GM18858 (cell line): Measurements from ENCODE around the gene PPARG.
"Not testable (repeated sequence)": the region's sequence is repeated elsewhere in the genome, so short reads cannot be mapped to it uniquely, and the experiment has no call there.

ENCODE experiments used
- ATAC-seq: cut with Tn5 transposase; IDR thresholded peaks from one replicate; pipeline ENCODE4 v1.9.1; 2021; ENCODE audit not compliant: unreplicated experiment

The PPARG gene

DNA sequence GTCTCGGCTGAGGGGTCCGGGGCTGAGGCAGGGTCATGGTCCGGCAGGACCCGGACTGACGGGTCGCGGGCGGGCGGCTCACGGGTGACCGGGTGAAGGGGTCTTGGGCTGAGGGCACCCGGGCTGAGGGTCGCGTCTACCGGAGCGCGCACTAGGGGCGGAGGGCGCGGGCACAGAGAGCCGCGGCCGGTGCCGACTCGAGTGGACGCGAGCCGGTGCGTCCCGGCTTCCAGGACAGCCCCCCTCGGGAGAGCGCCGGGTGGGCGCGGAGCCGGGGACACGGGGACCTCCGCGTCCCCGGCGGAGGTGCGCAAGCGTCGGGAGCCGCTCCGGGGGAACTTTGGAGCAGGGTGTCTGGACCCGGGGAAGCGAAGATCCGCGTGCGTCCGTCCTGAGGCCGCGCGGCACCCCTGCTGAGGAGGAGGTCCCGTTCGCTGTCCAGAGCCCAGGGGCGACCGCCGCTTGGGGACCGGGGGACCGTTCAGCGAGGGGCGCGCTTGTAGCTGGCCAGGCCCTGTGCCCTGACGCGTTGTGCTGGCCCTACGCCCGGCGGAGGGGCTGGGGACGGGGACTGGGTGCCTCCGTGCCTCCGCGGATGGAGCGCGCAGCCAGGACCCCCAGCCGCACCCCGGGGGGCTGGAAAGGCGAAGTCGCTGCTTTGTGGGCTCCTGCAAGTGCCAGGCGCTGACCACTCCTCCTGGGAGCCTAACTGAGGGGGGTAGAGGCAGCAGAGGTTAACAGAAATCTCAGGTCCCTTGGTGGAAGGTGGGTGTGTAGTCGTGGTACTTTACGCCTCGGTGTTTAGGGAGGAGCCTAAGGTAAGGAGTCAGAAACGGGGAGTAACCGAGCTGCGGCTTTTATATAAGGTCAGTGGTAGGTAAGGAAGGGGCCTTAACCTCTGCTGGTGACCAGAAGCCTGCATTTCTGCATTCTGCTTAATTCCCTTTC is at the start of gene PPARG:
PPARG (plus strand) TSS at position 889 of the 948 bp plus-strand sequence. CDS start 90,642 bp downstream, outside the sequence.
- no peak for ATAC-seq

DNA sequence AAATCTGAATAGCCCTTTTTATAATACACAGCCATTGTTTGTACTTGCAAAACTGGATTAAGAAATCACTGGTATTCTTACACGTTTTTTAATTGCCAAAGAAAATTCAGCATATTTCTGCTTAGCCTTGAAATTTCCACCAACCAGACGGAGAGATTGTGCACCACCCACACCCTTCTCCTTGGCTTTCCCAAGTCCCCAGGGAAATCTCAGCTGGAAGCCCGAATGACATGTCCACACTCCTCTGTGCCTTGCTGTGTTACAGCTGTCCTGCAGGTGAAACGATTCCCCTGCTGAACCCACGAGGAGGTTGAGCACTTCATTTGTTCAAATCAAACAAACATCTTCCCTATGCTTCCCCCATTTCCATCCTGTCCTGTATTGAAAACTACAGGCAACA is 49.6 kb upstream of the PPARG start:
- ATAC-seq, result no peak

DNA sequence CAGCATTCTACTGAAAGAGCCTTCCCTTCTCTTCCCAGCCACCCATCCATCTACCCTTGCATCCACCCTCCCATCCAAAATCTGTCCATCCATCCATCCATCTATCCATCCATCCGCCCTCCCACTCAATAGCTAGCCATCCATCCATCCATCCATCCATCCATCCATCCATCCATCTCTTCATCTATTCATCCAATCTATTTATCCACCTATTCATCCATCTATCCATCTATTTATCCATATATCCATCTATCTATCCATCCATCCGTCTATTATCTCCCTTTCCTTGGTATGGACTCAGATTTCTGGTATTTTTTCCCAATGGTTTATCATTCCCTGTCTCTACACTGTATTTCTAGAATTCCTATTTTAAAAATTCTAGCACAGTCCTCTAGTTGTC is 46.1 kb upstream of the PPARG start:
- ATAC-seq, result no peak

DNA sequence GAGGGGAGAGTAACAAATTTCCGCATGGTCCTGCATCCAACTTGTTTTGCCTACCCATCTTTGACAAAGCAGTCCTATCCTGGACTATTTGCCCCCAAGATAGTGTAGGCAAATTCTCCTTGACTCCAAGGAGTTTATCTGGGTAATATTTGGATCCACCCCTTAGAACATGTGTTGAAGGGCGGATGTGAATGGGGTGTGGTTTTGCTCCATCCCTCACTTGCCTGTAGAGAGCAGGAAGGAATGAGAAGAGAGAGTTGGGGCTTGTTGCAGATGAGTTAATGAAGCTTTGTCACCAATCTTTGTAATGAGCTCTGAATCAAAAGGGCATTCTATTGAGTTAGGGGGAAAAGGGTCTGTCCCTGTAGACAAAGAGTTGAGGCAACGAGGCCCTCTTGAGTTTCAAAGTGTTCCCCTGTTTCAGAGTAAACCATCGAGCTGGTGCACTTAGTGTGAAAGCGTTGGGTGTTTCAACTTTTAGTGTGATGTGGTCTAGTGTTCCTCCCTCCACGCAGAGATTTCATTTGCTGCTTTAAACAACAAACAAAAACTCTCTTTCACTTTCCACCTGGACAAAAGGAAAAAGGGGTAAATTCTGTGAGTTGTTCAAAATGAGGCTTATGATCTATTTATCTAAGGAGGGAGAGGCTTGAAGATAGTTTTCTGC is 42.2 kb upstream of the PPARG start:
- no peak for ATAC-seq

DNA sequence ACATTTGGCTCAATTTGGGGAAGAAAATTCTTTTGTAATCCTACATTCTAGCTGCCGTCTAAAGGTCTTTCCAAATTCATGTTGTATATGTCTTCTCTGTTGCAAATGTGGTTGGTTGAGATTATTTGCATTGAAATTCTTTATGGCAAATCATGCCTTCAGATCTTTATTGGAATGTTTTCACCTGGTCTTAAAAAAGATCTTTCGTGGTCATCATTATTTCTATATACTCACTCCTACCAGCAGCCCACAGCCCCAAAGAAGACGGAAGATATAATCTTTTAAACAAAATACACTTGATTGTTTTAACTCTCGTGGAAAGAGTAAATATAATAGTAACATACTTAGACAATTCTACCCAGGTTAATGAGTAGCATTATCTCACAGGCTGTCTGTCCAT is 41.5 kb upstream of the PPARG start:
- no peak for ATAC-seq

DNA sequence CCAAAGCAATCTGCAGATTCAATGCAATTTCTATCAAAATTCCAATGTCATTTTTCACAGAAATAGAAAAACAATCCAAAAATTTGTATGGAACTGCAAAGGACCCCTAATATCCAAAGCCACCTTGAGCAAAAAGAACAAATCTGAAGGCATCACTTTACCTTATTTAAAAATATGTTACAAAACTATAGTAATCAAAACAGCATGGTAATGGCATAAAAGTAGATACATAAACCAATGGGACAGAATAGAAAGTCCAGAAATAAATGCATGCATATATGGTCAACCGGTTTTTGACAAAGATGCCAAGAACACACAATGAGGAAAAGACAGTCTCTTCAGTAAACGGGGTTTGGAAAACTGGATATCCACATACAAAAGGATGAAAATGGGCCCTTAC is 39.4 kb upstream of the PPARG start:
- ATAC-seq, result no peak

DNA sequence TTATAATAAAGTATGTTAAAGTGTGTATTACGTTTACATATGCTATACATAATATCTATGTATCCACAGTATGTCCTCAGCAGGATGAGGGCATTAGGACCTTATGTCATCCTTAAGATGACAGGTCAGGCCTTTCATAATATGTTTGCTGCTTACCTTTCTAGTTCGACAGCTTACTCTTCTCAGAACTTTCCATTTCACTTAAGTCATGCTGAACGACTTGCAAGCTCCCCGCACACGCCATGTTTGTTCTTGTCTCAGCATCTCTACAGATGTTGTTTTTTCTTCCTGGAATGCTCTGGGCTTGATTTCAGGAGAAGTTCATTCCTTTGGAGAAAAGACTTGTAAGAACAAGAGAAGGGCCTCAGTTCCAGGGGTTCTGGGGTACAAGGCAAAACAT is 36.0 kb upstream of the PPARG start:
- no peak for ATAC-seq

DNA sequence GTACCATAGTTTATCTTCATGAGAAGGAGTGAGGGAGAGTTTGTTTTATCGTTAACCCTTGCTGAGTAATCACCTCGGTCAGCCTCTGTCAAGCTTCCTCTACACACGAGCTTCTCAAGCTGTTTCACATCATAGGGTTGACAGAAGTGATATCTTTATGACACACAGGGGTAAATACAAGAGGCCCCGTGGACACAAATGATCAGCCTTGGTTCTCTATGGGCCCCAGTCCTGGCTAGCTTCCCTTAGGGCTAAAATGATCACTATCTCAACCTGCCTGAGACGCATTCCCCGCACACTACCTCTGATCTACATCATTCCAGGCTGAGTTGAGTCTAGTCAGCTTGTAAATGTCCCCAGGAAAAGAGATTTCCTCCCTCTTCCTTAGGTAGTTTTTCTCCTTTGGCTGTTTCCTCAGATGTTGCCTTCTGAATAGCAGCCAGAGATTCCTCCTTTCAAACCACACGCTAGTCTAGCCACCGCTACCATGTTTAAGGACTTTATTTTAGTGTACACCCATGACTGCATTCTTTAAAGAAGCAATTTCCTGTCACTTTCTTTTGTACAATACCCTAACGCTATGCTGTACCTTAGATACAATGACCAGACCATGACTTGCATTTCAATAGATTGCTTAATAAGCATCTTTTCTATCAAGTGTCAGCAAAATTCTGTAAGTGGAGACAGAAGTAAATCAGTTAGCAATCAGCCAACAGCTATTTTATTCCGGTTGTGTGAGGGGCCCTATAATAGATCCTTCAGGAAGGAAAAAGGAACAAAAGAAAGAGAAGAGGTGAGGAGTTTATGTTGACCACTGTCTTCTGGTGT is 35.1 kb upstream of the PPARG start:
- ATAC-seq, result no peak

DNA sequence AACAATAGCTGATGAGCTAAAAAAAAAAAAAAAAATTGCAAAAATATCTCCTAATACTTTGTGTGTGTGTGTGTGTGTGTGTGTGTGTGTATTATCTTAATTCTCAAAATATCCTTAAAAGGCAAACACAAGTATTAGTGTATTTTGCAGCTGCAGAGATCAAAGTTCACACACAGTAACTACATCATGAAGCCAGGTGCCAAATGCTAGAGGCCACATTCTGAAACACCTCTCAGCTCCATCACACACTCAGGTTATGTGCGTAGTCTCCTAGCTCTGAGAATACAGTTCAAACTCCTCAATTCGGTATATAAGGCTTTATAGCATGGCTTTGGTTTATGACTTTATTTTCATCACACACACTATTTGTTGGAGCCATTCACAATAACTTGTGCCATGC is 33.5 kb upstream of the PPARG start:
- ATAC-seq, result no peak

DNA sequence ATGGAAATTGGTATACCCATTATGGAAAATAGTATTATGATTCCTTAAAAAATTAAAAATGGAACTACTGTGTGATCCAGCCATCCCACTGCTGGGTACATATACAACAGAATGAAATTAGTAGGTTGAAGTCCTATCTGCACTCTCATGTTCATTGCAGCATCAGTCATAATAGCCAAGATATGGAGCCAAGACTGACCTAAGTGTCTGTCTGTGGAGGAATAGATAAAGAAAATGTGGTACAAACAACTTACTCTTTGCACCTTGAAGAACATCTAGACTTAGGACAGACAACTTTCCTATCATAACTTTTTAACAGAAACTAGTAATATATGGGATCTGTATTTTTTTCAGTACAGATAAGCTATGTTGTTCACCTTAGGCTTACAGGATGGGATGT is 30.0 kb upstream of the PPARG start:
- no peak for ATAC-seq

DNA sequence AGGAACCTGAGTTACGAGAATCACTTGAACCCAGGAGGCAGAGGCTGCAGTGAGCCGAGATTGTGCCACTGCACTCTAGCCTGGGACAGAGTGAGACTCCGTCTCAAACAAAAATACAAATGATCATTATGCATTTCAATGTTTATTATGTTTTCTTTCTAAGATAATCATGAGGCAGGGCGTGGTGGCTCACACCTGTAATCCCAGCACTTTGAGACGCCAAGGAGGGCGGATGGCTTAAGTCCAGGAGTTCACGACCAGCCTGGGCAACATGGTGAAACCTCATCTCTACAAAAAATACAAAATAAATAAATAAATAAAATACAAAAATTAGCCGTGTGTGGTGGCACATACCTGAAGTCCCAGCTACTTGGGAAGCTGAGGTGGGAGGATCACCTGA is 26.7 kb upstream of the PPARG start:
- not testable (repeated sequence) for ATAC-seq

DNA sequence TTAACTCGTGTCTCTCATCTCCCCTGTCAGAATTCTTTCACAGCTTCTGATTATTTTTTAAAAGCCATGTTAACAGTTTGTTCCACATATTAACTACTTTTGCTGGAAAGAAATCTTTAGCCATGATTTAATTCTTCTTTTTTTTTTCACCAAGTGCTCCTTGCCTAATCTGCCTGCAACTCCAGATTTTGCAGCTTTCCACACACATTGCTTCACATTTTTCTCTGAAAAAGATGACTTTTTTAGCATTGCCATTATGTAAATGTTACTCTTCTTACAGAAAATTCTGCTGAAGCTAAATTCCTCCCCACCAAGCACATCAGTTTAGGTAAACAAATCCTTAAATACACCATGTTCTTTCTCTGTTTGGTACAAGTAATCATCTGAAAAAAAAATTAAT is 23.4 kb upstream of the PPARG start:
- ATAC-seq, result no peak

DNA sequence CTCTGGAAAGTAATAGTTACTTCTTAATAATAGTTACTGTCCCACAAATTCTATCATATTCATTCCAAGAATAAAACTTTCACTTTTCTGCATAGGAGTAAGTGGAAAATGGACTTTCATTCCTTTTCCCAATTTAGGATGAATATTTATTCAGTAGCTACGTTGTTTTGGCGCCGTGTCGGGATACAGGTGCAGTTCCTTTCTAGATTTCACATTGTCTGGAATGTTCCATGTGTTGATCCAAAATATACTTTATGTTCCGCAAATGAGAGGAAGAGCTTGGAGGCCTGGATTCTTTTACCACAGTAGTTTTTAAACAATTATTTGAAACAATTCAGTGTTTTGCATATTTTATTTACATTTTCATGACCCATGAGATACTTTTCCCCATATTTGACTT is 22.8 kb upstream of the PPARG start:
- ATAC-seq, result no peak

DNA sequence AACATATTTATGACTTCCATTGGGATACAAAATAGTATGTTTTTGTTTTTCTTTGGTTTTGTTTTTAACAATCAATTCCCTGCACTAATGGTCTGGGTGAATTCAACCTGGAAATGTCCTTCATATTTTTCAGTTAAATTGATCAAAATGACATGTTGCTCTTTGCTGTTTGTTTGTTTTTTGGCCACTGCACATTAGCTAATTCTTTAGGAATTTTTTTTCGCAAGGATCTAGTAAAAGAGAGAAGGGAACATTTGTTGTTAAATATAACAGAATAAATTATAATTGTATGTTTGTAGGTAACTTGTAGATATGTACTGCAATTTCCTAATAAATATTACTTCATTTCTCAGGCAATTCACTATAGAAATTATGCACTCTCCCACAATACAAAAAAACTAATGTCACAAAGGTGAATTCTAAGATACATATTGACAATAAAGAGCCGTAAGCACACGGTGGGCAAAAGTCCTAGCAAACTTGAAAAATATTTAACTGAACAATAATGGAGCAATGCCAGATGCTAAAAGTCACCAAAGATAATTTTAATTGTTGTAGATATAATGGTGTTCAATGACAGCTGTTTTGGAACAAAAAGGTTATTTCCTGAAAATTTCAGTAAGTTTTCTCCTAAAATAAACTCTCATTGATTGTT is 21.4 kb upstream of the PPARG start:
- ATAC-seq, result no peak

DNA sequence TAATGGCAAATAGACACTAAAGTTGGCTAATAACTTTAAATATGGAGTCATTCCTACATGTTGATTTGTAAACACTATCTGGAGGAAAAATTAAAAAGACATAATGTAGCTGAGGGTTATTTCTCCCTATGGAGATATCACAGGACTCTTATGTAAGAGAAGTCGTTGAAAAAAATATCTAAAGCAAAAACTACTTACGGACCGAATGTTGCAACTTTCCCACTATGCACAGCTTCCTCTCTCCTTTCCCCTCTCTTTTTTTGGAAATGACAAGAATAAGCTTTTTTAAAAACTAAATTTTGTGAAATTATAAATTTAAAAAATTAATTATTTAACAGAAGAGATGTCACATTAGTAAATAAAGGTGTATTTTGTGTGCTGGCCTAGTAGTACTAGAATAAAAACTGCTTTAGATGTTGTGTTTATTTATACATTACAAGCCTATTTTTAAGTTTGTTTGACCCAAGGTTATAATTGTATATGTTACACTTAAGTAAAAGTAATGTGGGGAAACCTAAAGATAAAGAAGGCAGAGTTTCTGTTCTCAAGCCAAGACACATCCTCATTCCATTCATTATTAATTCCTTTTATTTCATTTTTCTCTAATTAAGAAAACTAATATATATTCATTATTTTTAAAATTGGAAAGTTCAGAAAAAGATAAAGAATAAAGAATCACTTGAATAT is 20.7 kb upstream of the PPARG start:
- no peak for ATAC-seq

DNA sequence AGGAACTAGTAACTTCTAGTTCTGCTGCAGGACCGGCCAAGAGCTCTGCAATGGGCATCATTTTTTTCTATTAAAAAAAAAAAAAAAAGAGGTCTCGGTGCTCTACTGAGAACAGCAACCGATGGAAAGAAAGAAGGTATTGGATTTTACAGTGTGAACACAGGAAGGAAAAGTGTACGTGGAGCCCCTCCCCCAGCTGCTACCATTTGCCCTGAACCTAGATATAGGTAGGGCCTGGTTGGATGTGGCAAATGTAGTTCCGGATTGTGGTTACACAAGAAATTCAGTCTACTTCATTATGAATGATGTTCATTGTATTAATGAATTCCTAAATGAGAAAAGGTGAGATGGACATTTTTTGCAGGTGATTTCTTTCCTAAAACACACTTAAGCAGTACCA is 17.9 kb upstream of the PPARG start:
- ATAC-seq, result no peak

DNA sequence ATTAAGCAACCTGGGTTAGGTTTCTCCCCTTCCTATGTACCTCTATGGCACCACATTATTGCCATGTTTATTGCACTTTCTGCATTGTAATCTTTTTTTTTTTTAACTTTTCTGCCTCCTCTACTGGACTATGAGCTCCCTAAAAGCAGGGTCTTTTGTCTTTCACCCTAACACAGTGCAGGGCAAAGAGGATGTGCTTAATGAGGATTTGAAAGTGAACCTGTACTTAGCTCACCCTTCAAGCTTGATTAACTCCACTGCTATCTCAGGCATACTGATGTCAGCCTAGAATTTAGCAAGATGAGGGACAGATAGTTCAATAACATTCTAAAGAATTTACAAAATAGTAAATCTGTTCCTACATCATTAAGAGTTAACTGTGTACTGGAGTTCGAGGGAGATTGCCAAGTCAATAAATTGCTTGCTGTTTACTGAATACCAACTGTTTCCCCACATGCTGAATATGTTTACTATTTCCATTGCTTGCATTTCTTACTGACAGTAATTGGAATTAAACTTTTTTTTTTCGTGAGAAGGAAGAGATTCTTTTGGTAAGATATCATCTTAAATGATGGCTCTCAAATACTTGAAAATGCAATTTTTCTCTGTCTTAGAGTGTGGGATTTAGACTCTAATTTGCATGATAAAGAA is 15.7 kb upstream of the PPARG start:
- ATAC-seq, result peak; percentile 100

DNA sequence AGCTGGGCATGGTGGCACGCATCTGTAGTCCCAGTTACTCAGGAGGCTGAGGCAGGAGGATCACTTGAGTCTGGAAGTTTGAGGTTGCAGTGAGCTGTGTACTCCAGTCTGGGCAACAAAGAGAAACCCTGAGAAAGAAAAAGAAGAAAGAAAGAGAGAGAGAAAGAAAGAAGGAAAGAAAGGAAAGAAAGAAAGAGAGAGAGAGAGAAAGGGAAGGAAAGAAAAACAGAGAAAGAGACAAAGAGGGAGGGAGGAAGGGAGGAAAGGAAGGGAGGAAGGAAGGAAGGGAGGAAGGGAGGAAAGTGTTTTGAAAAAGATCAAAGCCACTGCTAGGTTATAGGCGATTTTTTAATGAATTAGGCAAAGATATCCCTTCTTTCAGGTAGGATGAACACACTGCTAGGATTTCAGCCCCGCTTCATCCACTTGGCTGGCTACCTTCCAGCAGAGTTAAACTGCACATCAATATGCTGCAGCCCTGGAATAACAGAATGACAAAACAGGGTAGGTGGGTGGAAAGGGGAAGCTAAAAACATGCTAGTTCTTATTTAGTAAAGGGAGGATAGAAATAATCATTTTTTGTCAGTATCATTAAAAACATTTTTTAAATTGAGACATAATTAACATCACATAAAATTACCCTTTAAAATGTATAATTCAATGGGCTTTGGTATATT is 12.8 kb upstream of the PPARG start:
- no peak for ATAC-seq

DNA sequence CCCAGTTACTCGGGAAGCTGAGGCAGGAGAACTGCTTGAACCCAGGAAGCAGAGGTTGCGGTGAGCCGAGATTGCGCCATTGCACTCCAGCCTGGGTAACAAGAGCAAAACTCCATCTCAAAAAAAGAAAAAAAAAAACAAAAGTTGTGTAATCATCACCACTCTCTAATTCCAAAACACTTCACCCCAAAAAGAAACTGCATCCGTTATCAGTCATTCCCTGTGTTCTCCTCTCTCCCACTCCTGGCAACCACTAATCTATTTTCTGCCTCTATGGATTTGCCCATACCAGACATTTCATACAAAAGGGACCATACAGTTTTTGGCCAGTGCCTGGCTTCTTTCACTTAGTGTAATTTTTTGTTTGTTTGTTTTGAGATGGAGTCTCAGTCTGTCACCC is 12.0 kb upstream of the PPARG start:
- ATAC-seq, result not testable (repeated sequence)
